Natural killer cell (primary cell): ENCODE results near the gene NEGR1. TPM values are rescaled to one million over a fixed set of nuclear protein-coding genes. Genes with fewer than 3 reads are reported as not detected.

Experiments used
- ATAC-seq, 3 donors: fragments of 150-1000 bp in 2 of 3; fragments of 200-7000 bp in 1 of 3; cut with Tn5 transposase; 1 replicate in 1 of 3; 2 replicates in 2 of 3; pipeline ENCODE4 v1.10.0; 2021; ENCODE audit warnings: mild to moderate bottlenecking in 2 of 3, moderate library complexity in 2 of 3
- DNase-seq, 2 donors: peaks; one replicate each; pipeline versions ENCODE4 v3.0.0 to v3.0.0-alpha.2; 2013 to 2021; ENCODE audit warnings: mixed read lengths in 1 of 2
- H3K27ac ChIP-seq: one replicate; pipeline ENCODE4 v1.5.1; 2013; ENCODE audit warnings: mild to moderate bottlenecking, low read length
- H3K27me3 ChIP-seq: one replicate; pipeline ENCODE4 v1.6.1; 2013; ENCODE audit warnings: low read length; ENCODE audit not compliant: control insufficient read depth, insufficient read depth
- H3K36me3 ChIP-seq: one replicate; pipeline ENCODE4 v1.6.1; 2013; ENCODE audit warnings: low read length; ENCODE audit not compliant: control insufficient read depth, insufficient read depth
- H3K4me1 ChIP-seq: one replicate; pipeline ENCODE4 v1.6.1; 2013; ENCODE audit warnings: low read length; ENCODE audit not compliant: control insufficient read depth, insufficient read depth
- H3K4me3 ChIP-seq: one replicate; pipeline ENCODE4 v1.5.1; 2013; ENCODE audit warnings: low read length
- H3K9me3 ChIP-seq: one replicate; pipeline ENCODE4 v1.6.1; 2013; ENCODE audit warnings: low read length; ENCODE audit not compliant: control insufficient read depth, insufficient read depth
- H3K27ac Mint-ChIP-seq, 2 donors: one replicate each; pipeline ENCODE4 v1.8.0; 2022; ENCODE audit warnings: mild to moderate bottlenecking in 2 of 2, mixed read lengths in 2 of 2, moderate library complexity in 1 of 2
- H3K27me3 Mint-ChIP-seq, 2 donors: one replicate each; pipeline ENCODE4 v1.8.0; 2022; ENCODE audit warnings: low read depth in 2 of 2, mixed read lengths in 2 of 2
- H3K36me3 Mint-ChIP-seq: one replicate; pipeline ENCODE4 v1.8.0; 2022; ENCODE audit warnings: mixed read lengths
- H3K4me1 Mint-ChIP-seq, 2 donors: one replicate each; pipeline ENCODE4 v1.8.0; 2022; ENCODE audit warnings: mixed read lengths in 2 of 2
- H3K4me3 Mint-ChIP-seq: one replicate; pipeline ENCODE4 v1.8.0; 2022; ENCODE audit warnings: mild to moderate bottlenecking, moderate library complexity, mixed read lengths
- H3K9me3 Mint-ChIP-seq, 2 donors: one replicate each; pipeline ENCODE4 v1.8.0; 2022; ENCODE audit warnings: mixed read lengths in 2 of 2
- WGBS: methylation state at CpG from one replicate; pipeline ENCODE4 v1.1.7; 2013; ENCODE audit warnings: missing lambda C conversion rate; ENCODE audit not compliant: insufficient coverage; 5-methylcytosine and 5-hydroxymethylcytosine counted together
- intact Hi-C: fragments of 100-400 bp; cut with micrococcal nuclease; formaldehyde crosslinking; loops from one replicate; pipeline ENCODE4 v1.14.2; 2022
- total RNA-seq, 4 donors: library from RNA; stranded (reverse); fragments of 120-200 nt in 1 of 4; gene quantifications; one replicate each; pipeline versions ENCODE4 v1.2.3 to v1.2.4, GENCODE V29; 2013 to 2022
- TF ChIP-seq, protein P1 (sequence below): fragments of 200-600 bp; IDR thresholded peaks from one replicate; pipeline ENCODE4 v1.8.0; 2022; ENCODE audit warnings: antibody characterized with exemption

The NEGR1 gene
- total RNA-seq, 3 donors from 2014 or later (not counting 1 experiment from before 2014, with no cell fraction given): 0.55 to 1.3 TPM; not detected in 1

DNA sequence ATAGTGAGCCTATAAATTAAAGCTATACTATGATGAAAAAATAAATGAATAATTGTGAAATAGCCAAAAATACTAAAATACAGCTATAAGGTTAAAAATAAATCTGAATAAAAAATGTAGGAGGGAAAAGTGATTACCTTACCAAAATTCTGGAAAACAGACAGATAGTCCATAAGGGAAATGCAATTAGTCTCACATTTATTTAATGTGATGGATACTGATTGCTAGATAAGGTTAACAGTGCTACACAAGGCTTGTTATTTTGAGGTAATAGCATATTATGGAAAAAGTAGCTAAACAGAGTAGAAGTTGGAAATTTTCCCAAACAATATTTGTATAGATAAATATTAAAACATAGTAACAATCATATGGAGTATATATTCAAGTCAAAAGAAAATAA lies 413.0 kb downstream of the NEGR1 start:
- Mint-ChIP-seq H3K27me3 (no peaks in the 10 kb centered on the region), H3K27ac (no peak overlapping the region), H3K4me3 (no peak overlapping the region), H3K9me3 (peaks cover 3 to 8% of the 10 kb centered on the region in 2 donors), H3K4me1 (no peaks in the 10 kb centered on the region), H3K36me3 (no peaks in the 10 kb centered on the region)
- TF ChIP-seq, protein P1, sequence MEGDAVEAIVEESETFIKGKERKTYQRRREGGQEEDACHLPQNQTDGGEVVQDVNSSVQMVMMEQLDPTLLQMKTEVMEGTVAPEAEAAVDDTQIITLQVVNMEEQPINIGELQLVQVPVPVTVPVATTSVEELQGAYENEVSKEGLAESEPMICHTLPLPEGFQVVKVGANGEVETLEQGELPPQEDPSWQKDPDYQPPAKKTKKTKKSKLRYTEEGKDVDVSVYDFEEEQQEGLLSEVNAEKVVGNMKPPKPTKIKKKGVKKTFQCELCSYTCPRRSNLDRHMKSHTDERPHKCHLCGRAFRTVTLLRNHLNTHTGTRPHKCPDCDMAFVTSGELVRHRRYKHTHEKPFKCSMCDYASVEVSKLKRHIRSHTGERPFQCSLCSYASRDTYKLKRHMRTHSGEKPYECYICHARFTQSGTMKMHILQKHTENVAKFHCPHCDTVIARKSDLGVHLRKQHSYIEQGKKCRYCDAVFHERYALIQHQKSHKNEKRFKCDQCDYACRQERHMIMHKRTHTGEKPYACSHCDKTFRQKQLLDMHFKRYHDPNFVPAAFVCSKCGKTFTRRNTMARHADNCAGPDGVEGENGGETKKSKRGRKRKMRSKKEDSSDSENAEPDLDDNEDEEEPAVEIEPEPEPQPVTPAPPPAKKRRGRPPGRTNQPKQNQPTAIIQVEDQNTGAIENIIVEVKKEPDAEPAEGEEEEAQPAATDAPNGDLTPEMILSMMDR: no peak
- Histone ChIP-seq H3K4me3 (no peak overlapping the region), H3K9me3 (no peaks in the 10 kb centered on the region), H3K4me1 (no peaks in the 10 kb centered on the region), H3K36me3 (no peaks in the 10 kb centered on the region), H3K27ac (no peak overlapping the region), H3K27me3 (no peaks in the 10 kb centered on the region)
- intact Hi-C loops: no loop called here
- no peak for DNase-seq
- ATAC-seq: no peak

DNA sequence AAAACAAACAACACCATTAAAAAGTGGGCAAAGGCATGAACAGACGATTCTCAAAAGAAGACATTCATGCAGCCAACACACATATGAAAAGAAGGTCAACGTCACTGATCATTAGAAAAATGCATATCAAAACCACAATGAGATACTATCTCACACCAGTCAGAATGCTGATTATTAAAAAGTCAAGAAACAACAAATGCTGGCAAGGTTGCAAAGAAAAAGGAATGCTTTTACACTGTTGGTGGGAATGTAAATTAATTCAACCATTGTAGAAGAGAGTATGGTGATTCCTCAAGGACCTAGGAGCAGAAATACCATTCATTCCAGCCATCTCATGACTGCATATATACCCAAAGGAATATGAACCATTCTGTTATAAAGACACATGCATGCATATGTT lies 419.6 kb downstream of the NEGR1 start:
- H3K36me3 Mint-ChIP-seq: no peaks in the 10 kb centered on the region
- Histone ChIP-seq H3K27ac (no peak overlapping the region), H3K4me3 (no peak overlapping the region), H3K36me3 (no peaks in the 10 kb centered on the region), H3K4me1 (no peaks in the 10 kb centered on the region), H3K9me3 (no peaks in the 10 kb centered on the region), H3K27me3 (no peaks in the 10 kb centered on the region)
- no peaks in the 10 kb centered on the region for H3K4me1 Mint-ChIP-seq
- H3K9me3 Mint-ChIP-seq: peaks cover 9% of the 10 kb centered on the region in 2 donors
- TF ChIP-seq, protein P1: no peak
- no peak for DNase-seq
- intact Hi-C loops: no loop called here
- no peak overlapping the region for H3K27ac Mint-ChIP-seq
- H3K27me3 Mint-ChIP-seq: no peaks in the 10 kb centered on the region
- 73% methylated on average over 1 of the region's 2 CpGs for WGBS
- ATAC-seq: no peak
- no peak overlapping the region for H3K4me3 Mint-ChIP-seq

DNA sequence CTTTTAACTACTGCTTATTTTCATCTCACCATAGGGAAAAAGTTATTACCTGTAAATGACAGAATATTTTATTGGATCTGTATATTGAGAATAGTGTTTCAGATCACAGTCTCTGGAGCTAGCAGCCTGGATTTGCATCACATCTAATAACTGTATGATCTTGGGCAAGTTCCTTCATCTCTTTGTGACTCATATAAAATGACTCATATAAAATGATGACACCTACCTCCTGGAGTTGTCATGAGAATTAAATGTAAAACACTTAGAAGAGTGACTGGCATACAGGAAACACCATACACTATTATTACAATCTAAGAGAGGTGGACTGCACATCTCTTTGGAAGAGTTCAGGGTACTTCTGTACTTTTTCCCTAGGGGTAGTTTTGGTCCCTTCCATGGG lies 421.3 kb downstream of the NEGR1 start:
- no peak overlapping the region for H3K27ac ChIP-seq
- DNase-seq (no peak), ATAC-seq (no peak)
- no peak overlapping the region for H3K4me3 ChIP-seq
- H3K27me3 ChIP-seq: no peaks in the 10 kb centered on the region
- no peaks in the 10 kb centered on the region for H3K36me3 ChIP-seq
- no peaks in the 10 kb centered on the region for H3K4me1 ChIP-seq
- no peaks in the 10 kb centered on the region for H3K36me3 Mint-ChIP-seq
- TF ChIP-seq, protein P1: no peak
- H3K4me1 Mint-ChIP-seq: no peaks in the 10 kb centered on the region
- peaks cover 9% of the 10 kb centered on the region in 2 donors for H3K9me3 Mint-ChIP-seq
- H3K9me3 ChIP-seq: no peaks in the 10 kb centered on the region
- no peak overlapping the region for H3K27ac Mint-ChIP-seq
- no peak overlapping the region for H3K4me3 Mint-ChIP-seq
- no peaks in the 10 kb centered on the region for H3K27me3 Mint-ChIP-seq
- intact Hi-C loops: no loop called here

DNA sequence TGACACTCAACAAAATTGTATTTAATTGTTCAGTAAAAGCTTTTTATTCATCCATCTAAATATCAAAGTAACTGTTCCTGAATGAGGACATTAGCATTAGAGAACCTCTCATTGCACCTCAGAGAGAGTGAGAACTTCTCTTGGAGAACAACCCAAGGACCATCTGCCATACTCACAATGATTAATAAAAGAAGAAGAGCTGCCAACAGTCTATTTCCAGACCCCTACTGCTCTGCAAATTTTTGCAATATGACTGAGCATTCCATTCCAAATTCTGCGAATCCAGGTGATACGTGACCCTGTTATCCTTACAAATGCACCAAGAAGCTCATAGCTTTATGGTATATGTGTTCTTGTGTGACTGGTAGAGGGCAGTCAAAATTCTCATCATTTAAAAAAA lies 422.5 kb downstream of the NEGR1 start:
- H3K36me3 Mint-ChIP-seq: no peaks in the 10 kb centered on the region
- no peak overlapping the region for H3K27ac Mint-ChIP-seq
- no peaks in the 10 kb centered on the region for H3K4me1 Mint-ChIP-seq
- H3K36me3 ChIP-seq: no peaks in the 10 kb centered on the region
- no peak overlapping the region for H3K4me3 ChIP-seq
- no peaks in the 10 kb centered on the region for H3K27me3 Mint-ChIP-seq
- no peaks in the 10 kb centered on the region for H3K4me1 ChIP-seq
- no peak for DNase-seq
- no peak overlapping the region for H3K27ac ChIP-seq
- H3K9me3 ChIP-seq: no peaks in the 10 kb centered on the region
- no peak for ATAC-seq
- TF ChIP-seq, protein P1: no peak
- H3K27me3 ChIP-seq: no peaks in the 10 kb centered on the region
- peaks cover 8 to 9% of the 10 kb centered on the region in 2 donors for H3K9me3 Mint-ChIP-seq
- intact Hi-C loops: no loop called here
- H3K4me3 Mint-ChIP-seq: no peak overlapping the region
- 92% methylated on average over 2 of the region's 2 CpGs for WGBS
